NCI-H748 (cell line): ENCODE results near the gene GADL1.

ENCODE experiments used
- DNase-seq: peaks from one replicate; lab custom pipeline; 2025; ENCODE audit not compliant: unreplicated experiment; lab: John Stamatoyannopoulos, UW

The GADL1 gene

GRCh38 chr3:30761374-30761773, 133.1 kb downstream of the GADL1 start:
- DNase-seq = no peak

DNA sequence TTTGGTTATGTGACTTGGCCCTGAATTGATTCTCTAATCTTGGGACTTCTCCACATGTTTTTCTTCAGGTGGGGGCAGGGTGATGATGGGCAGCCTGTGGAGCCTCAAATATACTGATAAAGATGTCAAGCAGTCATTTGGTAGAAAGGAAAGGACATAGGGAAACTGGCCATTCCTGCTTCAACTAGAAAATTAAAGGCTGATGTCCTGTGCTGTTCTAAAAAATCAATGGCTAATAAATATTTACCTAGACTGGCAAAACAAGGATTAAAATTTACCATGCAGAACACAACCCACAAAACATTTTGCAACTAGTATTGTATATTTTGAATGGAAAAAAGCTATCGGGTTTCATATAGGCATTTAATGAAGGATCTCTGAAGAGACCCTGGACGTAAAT, 133.7 kb downstream of the GADL1 start:
- no peak for DNase-seq

DNA sequence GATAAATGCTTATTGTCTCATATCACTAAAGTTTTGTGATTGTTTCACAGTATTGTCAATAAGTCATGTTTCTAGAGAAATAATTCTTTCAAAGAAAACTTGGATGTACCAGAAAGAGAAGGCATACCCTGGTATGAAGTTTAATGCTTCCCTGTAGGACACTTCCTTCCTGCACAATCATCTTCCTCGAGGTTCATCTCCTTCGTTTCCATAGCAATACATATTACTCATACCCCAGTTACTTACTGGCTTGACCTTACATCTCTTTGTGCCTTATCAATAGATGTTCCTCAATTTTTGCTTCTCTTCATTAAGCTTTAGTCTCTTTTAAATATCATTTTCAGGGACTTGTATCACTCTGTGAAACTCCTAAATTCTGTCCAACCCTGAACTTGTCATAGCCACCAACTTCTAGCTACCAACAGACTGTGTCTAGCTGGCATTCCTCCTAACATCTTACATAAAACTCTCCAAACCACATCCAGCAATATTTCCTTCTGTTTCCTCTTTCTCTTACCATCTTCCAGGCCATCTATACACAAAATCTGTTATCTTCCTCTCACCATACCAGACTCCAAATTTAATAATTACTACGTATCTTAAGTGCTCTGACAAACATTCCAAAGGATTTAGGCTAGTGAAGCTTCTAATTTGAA, 134.3 kb downstream of the GADL1 start:
- no peak for DNase-seq

DNA sequence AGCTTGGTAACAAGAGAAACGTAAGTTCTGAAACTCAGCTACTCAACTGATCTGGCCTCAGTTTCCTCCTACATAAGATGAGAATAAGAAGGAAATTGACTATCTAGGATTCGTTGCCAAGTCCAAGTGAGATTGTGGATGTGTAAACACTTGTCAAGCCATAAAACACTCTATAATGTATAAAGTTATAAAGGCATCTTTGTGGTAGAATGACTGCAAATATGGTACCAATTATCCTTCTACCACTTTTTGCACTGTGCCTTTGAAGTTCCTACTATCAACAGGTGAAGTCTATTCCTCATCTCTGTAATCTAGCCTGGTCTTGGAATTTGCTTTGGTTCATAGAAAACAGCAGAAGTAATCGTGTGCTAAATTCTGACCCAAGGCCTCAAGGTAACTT, 138.2 kb downstream of the GADL1 start:
- no peak for DNase-seq

DNA sequence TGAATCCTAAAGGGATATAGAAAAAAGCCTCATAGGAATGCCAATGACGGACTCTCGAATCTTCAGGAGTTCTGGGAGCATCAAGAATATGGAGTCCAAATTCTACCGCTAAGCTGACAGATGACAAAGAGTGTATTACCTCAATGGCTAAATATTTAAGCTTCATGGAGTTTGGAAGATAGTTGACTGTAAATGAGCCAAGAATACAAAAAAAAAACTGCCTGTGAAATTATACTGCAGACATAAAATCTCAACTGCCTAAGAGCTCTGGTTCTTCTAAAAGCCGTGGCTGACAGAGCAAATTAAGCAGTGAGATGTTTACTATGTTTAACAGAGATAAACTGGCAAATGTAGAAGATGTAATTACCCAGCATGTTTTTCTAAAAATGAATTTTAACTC, 140.0 kb downstream of the GADL1 start:
- DNase-seq = no peak

- DNase-seq = no peak
Observed at GRCh38 chr3:30753766-30754165, 140.7 kb downstream of the GADL1 start.

DNA sequence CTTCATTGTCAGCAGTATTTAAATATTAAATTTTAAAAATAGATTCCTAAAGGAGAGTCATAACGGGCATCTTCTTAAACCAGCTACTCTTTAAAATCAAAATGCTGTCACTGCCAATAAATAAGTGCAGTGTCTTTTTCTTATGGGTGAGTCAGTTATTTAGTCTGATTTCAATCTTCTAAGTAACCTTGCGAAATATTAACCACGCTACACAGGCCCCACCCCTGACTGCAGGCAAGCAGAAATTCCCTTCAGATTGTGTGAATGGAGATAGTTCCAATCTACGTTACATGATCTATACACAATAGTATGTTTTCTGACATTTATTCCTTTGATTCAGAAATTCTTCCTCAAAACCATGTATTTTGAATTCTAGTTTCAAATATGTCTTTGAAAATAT, 141.5 kb downstream of the GADL1 start:
- DNase-seq = no peak

DNA sequence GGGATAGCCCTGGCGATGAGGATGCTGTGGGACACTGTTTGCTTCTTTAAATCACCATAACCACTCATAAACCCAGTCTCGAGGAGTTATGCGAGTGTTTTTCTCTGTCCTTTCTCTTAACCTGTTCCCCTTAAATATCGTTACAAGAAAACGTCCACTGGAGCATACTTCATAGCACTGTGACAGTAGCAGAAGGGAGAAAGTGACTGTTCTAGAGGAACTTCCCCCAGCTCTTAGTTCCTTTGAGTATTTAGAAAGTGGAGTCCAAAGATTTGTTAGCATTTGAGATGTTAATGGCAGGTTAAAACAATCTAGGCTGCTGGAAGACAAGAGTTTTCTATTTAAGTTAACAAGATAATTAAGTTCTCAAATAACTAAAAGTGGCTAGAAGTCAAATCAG, 142.0 kb downstream of the GADL1 start:
- DNase-seq = no peak

DNA sequence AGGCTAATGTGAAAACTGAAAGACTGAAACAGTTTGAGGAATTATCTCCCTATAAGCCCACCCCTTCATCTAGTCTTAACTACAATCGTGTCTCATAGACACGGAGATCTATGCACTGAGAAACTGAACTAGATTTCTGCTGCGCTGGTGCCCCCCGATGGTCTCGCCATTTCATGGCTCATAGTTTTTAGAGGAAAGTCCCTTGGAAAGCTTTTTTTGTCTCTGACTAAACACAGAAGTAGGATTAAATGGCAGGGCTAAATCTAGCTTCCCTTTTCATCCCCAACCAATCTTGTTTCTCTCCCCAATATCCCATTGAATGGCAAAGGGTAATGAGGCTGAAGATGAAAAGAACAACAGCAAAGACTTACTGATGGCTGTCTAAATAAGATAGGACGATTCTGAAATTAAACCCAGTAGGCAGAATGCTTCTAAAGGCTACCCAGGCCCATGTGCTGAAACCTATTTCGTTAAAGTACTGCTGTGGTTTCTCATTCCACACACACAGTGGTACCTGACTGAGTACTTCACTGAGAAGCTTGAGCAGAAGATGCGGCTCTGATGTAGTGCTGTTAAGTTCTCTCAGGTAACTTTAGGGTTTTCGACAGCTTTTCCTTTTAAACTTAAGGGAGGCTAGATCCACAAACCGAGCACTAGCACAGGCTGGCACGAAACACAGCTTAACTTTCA, 142.7 kb downstream of the GADL1 start:
- DNase-seq = peak; percentile 29

DNA sequence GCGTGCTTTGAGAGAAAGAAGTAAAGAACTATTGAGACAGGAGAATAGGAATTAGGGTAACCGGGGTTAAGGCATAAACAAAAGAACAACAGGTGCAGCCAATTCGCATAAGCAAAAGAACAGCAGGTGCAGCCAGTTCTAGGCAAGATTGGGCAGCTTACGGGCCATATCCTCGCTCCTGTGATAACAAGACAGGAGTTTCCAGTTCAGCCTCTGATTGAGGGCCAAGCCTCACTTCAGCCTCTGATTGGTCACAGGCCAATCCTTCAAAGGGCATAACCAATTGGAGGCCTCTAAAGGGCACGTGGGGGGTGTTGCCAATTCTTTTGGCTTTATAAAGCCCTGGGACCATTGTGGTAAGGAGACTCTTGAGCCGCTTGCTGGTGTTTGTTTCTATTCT, 143.5 kb downstream of the GADL1 start:
- peak; percentile 85 for DNase-seq

- peak; percentile 50 for DNase-seq
Observed at GRCh38 chr3:30749230-30749629, 145.2 kb downstream of the GADL1 start.

- DNase-seq = peak; percentile 54
Observed at GRCh38 chr3:30747771-30748281, 146.6 kb downstream of the GADL1 start.

DNA sequence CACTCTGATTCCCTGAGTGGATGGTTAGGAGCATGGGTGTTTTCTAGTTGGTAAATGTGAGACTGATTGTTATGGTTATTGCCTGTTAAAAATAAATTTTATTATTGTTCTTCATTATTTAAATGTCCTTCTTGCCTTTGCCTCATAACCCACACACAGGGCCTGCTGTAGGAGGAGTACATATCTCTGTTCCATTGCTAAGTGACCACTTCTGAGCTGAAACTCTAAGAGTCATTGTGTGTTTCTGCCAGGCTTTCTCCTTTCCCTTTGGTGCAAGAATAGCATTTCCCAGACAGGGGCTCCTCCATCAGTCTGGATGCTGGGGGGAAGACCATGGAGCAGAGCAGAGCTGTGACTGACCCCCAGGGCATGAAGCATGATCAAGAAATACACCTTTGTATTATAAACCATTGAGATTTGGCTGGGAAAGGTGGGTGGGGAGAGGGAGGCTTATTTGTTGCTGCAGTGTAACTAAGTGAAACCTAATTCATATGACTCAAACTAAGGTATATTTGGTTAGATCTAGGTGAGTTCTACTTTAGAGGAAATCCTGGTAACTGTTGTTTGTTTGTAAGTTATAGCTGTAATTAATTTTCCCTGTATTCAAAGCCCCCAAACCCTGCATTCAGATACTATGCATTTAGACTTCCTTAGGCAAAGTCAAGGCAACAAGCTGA, 150.7 kb downstream of the GADL1 start:
- DNase-seq = no peak

DNA sequence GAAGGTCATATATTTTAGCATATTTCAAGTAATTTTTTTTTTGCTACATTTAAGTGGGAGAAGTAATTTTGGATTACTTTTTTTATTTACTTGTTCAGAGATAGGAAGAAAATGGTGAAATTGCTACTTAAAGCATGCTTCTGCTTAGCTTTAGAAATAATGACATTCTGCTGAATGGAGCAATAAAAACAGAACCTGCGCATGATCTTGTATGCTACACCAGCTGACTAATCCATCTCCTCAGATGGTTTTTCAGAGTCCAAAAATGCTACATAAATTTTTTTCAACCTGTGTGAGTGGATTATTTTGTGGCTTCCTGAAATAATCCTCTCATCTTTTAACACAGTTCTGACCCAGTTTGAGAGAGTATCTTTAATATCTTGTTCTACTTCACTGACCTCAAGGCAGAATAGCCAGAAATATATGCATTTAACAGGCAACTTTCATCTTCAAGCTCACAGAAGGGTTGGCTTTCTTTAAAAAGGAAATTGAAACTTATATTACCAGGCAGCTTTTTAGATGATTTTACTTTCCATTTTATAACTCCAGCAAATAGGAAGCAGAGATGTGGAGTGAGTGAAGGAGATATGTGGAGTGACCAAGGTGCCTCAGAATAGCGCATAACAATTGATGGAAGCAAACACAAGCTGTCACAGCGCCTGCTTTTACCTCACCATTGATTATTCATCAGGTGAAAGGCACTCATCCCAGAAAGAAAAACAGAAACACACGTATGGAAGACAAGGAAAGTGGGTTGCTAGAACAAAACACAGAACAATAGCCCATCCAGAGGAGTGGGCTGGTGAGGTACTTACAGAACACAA, 151.5 kb downstream of the GADL1 start:
- DNase-seq = peak; percentile 54

DNA sequence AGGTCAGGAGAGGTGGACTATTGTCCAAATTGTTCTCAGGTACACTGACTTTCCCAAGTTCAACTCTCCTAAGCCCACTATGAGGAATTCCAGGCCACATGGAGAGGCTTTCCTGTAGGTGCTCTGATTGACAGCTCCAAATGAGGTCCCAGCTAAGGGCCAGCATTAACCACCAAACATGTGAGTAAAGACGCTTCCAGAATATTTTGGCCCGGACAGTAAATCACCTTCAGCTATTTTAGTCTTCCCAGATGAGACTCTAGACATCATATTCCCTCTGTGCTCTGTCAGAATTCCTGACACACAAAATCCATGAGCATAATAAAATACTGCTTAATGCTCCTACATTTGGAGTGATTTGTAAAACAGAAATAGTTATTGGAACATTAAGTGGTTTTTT, 152.6 kb downstream of the GADL1 start:
- no peak for DNase-seq

- no peak for DNase-seq
Observed at GRCh38 chr3:30738605-30739004, 155.9 kb downstream of the GADL1 start.

DNA sequence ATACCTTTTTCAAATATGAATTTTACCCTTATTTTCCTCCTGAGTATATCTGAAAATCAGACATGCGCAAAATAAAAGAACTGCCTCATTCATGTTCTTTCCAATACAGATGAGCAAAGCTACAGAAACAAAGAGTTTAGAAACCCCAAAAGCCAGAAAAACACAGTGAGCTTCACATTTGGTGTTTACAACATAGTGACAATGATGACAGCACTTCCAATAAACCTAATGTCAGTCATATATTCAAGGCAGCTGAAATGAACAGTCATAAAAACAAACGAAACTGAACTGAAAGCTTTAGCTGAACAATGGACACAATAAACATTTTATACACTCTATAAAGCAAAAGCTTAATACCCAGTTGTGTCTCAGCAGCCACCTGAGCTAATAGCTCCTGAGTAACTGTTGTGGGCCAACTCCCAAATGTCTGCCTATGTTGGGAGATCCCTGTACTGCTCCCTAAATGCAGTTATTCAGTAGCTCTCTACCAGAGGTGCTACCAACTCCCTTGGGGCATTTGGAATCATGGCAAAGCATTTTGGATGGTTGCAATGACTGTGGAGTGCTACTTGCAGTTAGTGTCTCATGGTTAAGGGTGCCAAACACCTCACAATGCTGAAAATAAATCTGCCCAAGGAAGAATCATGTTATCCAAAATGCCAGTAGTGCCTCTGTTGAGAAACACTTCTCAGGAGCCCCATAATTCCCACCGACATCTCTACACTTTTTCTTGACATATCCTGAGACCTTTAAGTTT, 156.5 kb downstream of the GADL1 start:
- DNase-seq = no peak

DNA sequence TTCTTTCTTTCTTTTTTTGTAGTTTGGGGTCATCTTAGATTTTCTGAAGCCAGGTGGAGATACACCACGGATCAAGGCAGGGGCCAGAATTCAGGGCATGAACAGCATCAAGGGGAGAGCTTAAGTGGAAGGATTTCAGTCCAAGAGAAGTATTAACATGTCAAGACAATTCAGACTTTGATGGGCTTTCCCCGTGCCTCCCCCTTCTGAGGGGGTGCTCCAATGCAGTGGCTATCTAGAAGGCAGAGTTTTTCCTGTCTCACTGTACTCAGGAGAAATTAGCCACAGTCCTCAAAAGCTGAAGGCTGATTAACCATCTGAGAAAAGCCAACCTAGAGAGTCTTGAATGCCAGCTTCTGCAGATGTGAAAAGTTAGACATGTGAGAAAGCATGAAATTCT, 160.8 kb downstream of the GADL1 start:
- DNase-seq = no peak

GRCh38 chr3:30733209-30733608, 161.3 kb downstream of the GADL1 start:
- no peak for DNase-seq

DNA sequence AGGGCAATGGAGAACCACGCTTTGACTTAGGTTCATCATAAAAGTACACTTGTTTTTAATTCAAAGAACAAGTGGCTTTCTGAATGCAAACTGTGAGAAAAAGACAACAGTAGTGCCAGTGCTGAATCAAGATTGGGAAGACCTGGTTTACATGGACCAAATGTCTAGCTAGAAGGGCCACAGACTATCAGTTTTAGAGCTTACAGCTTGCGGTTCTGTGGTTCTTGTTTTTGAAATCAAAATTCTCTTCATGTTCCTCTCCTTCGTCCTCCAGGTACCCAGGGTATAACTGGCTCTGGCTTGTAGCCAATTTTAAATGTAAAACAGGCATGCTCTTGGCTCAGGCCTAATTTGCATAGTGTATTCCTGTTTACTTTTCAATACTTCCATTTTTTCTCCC, 163.5 kb downstream of the GADL1 start:
- peak; percentile 2 for DNase-seq

- no peak for DNase-seq
Observed at GRCh38 chr3:30729936-30730335, 164.5 kb downstream of the GADL1 start.
